Spleen (tissue), 7 donors: ENCODE results near the gene HOXA1.

Source experiments
- POLR2A ChIP-seq, 3 donors: fragments of 450-650 bp; IDR thresholded peaks; one replicate each; pipeline ENCODE4 v1.5.1; 2017; ENCODE audit warnings: antibody characterized with exemption in 3 of 3, mild to moderate bottlenecking in 1 of 3
- POLR2AphosphoS5 ChIP-seq, 3 donors: sonication (generic); formaldehyde crosslinking; IDR thresholded peaks; one replicate each; pipeline ENCODE4 v1.5.1; 2017; ENCODE audit warnings: antibody characterized with exemption in 3 of 3
- TF ChIP-seq, protein P1 (sequence below), 11 experiments: fragments of 200-600 bp in 7 of 11; fragments of 450-650 bp in 4 of 11; sonication (generic) in 4 of 11; IDR thresholded peaks in 8 of 11; conservative IDR thresholded peaks in 3 of 11; 1 replicate in 7 of 11; 2 replicates in 4 of 11; pipeline versions ENCODE4 v1.4.0 to v1.8.0; 2016 to 2021; ENCODE audit warnings: antibody characterized with exemption in 11 of 11, inconsistent platforms in 4 of 11, mild to moderate bottlenecking in 1 of 11
- donor health status: DM: no; HTN: no; CAD: no; lungs with moderate emphysema.
- donor health status: DM: no; HTN: no; CAD: no.
- donor health status: DM: no; HTN: no; CAD: no.

DNA sequence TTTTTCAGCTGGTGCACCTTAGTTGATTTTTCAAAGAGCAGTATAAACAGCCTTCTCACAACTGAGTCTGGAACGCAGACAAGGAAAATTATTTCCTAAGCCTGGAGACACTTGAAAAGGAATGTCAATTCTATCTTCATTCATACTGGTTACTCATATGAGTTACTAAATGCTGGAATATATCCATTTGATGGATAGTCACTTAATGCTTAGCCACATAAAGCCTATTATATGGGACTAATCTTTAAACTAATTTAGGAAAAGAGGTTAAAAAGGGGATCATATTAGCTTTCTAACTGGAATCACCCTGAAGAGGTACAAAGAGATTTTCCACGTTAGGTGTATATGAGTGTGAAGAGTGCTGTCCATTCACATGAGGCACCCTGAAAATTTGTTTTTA lies 36.4 kb upstream of the HOXA1 start:
- TF ChIP-seq, protein P1, sequence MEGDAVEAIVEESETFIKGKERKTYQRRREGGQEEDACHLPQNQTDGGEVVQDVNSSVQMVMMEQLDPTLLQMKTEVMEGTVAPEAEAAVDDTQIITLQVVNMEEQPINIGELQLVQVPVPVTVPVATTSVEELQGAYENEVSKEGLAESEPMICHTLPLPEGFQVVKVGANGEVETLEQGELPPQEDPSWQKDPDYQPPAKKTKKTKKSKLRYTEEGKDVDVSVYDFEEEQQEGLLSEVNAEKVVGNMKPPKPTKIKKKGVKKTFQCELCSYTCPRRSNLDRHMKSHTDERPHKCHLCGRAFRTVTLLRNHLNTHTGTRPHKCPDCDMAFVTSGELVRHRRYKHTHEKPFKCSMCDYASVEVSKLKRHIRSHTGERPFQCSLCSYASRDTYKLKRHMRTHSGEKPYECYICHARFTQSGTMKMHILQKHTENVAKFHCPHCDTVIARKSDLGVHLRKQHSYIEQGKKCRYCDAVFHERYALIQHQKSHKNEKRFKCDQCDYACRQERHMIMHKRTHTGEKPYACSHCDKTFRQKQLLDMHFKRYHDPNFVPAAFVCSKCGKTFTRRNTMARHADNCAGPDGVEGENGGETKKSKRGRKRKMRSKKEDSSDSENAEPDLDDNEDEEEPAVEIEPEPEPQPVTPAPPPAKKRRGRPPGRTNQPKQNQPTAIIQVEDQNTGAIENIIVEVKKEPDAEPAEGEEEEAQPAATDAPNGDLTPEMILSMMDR (IDR thresholded peaks at IDR 0.05 in 8 of 11, conservative IDR thresholded peaks at IDR 0.05 in 3 of 11) = no peak
- no peak for TF ChIP-seq POLR2AphosphoS5 (IDR thresholded peaks at IDR 0.05)
- no peak for TF ChIP-seq POLR2A (IDR thresholded peaks at IDR 0.05)
